ENCODE results near the gene BSG. TPM values are rescaled to one million over a fixed set of nuclear protein-coding genes. Genes with fewer than 3 reads are reported as not detected.
A peak's percentile ranks its signal among the peaks of the same experiment; 100 is the strongest.

BSG gene
- total and polyA plus RNA-seq, 9 of the 15 experiments (the other 6 are each of a cell fraction or from before 2014, with no cell fraction given): 4.6 to 495 (median 187) TPM

- TF ChIP-seq, protein P1, sequence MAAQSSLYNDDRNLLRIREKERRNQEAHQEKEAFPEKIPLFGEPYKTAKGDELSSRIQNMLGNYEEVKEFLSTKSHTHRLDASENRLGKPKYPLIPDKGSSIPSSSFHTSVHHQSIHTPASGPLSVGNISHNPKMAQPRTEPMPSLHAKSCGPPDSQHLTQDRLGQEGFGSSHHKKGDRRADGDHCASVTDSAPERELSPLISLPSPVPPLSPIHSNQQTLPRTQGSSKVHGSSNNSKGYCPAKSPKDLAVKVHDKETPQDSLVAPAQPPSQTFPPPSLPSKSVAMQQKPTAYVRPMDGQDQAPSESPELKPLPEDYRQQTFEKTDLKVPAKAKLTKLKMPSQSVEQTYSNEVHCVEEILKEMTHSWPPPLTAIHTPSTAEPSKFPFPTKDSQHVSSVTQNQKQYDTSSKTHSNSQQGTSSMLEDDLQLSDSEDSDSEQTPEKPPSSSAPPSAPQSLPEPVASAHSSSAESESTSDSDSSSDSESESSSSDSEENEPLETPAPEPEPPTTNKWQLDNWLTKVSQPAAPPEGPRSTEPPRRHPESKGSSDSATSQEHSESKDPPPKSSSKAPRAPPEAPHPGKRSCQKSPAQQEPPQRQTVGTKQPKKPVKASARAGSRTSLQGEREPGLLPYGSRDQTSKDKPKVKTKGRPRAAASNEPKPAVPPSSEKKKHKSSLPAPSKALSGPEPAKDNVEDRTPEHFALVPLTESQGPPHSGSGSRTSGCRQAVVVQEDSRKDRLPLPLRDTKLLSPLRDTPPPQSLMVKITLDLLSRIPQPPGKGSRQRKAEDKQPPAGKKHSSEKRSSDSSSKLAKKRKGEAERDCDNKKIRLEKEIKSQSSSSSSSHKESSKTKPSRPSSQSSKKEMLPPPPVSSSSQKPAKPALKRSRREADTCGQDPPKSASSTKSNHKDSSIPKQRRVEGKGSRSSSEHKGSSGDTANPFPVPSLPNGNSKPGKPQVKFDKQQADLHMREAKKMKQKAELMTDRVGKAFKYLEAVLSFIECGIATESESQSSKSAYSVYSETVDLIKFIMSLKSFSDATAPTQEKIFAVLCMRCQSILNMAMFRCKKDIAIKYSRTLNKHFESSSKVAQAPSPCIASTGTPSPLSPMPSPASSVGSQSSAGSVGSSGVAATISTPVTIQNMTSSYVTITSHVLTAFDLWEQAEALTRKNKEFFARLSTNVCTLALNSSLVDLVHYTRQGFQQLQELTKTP (IDR thresholded peaks at IDR 0.05; ENCODE audit: low read depth in 1 of 2, partially characterized antibody in 2 of 2): peak in 1 of 2 experiments; percentile 83
- TF ChIP-seq YY1 (IDR thresholded peaks at IDR 0.05; ENCODE audit: borderline replicate concordance in 1 of 3, control insufficient read depth in 1 of 3, extremely low read depth in 1 of 3, insufficient read depth in 3 of 3, insufficient read length in 1 of 3, insufficient replicate concordance in 2 of 3, low read depth in 1 of 3, low read length in 2 of 3) (peak in 1 of 3 experiments; percentile 23), SUPT5H (IDR thresholded peaks at IDR 0.05) (no peak), ZNF212 (CRISPR knock-in tag; IDR thresholded peaks at IDR 0.05) (no peak), ESRRB (CRISPR knock-in tag; IDR thresholded peaks at IDR 0.05; ENCODE audit: borderline replicate concordance) (no peak), SIN3A (IDR thresholded peaks at IDR 0.05; ENCODE audit: borderline replicate concordance in 2 of 2, control insufficient read depth in 1 of 2, low read depth in 2 of 2, low read length in 2 of 2) (peak in 1 of 2 experiments; percentile 65; a peak in 1 of 4 replicates), ZFPM2 (CRISPR knock-in tag; IDR thresholded peaks at IDR 0.05) (no peak), TRIM24 (IDR thresholded peaks at IDR 0.05) (0 out of 4 replicates have a peak, but pooled peaks of 1 of the 2 experiments have one; percentile 16)
- TF ChIP-seq, protein P2, sequence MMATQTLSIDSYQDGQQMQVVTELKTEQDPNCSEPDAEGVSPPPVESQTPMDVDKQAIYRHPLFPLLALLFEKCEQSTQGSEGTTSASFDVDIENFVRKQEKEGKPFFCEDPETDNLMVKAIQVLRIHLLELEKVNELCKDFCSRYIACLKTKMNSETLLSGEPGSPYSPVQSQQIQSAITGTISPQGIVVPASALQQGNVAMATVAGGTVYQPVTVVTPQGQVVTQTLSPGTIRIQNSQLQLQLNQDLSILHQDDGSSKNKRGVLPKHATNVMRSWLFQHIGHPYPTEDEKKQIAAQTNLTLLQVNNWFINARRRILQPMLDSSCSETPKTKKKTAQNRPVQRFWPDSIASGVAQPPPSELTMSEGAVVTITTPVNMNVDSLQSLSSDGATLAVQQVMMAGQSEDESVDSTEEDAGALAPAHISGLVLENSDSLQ (IDR thresholded peaks at IDR 0.05): no peak
- TF ChIP-seq, protein P3, sequence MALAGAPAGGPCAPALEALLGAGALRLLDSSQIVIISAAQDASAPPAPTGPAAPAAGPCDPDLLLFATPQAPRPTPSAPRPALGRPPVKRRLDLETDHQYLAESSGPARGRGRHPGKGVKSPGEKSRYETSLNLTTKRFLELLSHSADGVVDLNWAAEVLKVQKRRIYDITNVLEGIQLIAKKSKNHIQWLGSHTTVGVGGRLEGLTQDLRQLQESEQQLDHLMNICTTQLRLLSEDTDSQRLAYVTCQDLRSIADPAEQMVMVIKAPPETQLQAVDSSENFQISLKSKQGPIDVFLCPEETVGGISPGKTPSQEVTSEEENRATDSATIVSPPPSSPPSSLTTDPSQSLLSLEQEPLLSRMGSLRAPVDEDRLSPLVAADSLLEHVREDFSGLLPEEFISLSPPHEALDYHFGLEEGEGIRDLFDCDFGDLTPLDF (CRISPR knock-in tag; IDR thresholded peaks at IDR 0.05): no peak
- TF ChIP-seq, protein P4, sequence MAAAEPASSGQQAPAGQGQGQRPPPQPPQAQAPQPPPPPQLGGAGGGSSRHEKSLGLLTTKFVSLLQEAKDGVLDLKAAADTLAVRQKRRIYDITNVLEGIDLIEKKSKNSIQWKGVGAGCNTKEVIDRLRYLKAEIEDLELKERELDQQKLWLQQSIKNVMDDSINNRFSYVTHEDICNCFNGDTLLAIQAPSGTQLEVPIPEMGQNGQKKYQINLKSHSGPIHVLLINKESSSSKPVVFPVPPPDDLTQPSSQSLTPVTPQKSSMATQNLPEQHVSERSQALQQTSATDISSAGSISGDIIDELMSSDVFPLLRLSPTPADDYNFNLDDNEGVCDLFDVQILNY (CRISPR knock-in tag; IDR thresholded peaks at IDR 0.05): 0 out of 2 replicates have a peak, but pooled peaks have one; percentile 54
These were observed 18.9 kb downstream of the BSG start (continued) for GRCh38 chr19:591099-591958.
